HG03045 (cell line): Measurements from ENCODE around the gene CASS4.

Source experiments
- ATAC-seq: cut with Tn5 transposase; IDR thresholded peaks from one replicate; pipeline ENCODE4 v1.9.1; 2021; ENCODE audit warnings: mild to moderate bottlenecking, moderate library complexity; ENCODE audit not compliant: unreplicated experiment

The CASS4 gene

DNA sequence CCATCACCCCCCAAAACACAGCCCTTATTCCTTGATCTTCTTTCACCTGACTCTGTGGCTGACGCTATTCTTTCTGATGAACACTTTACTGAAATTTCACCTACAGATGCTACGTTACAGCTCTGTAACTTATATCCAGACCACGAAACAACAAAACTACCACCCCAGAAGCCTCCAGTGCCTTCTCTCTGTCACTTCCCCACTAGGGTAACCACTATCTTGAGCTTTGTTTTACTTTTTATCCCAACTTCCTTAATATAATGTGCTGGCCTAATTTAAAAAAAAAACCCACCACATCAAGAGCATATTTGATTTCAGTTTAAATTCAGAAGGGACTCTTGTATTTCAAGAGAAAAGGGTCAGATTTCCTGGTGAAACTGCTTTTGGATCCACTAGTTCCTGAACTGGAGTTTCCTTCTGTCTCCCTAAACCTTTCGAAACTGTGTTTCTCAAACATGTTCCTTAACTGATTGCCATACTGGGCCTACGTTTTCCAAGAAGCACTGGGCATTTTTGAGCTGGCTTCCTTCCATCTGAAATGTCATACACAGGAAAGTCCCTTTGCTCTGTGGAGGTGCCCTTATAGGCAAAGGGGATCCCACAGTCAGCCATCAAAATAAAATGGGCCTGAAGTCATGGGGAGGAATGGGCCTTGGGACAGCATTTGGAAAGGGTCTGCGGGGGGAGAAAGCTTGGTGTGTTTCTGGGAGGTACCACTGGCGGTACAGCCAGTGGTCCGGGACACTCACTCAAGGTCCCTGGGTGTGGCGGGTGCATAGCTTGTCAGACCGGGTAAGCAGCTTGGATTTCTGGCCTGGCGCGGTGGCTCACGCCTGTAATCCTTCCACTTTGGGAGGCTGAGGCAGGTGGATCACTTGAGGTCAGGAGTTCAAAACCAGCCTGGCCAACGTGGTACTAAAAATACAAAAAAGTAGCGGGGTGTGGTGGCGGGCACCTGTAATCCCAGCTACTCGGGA, 30.6 kb downstream of the CASS4 start:
- no peak for ATAC-seq

DNA sequence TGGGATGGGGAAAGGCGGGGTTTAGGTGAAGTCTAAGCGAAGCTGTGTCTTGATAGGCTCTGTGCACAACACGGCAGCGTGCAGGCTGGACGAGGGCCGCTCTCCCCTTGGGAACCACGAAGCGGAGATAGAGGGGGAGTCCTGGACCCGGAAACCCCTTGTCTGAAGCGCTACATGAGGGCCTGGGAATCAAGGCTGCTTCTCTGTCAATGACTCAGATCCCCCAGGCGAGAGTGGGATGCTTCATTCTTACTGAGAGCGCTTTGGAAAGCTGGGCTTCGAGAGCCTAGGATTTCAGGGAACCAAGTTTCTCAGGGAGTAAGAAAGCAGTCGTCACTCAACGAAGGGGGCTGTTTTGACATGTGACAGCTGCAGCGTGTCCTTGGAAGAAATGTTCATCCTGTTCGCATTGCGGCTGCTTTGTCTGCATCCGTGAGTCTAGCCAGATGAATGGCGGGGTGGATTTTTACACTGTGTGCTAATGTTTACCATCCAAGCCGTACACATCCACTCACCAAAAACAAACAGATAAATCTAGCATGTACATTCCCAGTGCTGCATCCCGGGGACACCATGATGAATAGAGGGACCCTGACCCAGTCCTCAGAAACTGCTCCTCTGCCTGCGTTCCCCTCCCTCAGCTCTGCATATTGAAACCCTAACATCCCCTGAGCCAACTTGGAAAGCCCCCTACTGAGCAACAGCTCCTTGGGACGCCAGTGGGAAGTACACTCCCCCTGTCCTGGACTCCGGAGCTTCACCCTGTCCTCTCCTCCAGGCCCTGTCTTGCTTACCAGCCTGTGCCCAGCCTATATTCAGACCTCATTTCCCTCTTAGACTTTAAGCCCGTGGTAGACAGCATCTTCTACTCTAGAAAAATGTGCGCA, 31.8 kb downstream of the CASS4 start:
- no peak for ATAC-seq

GRCh38 chr20:56445130-56445529, 33.1 kb downstream of the CASS4 start:
- no peak for ATAC-seq

DNA sequence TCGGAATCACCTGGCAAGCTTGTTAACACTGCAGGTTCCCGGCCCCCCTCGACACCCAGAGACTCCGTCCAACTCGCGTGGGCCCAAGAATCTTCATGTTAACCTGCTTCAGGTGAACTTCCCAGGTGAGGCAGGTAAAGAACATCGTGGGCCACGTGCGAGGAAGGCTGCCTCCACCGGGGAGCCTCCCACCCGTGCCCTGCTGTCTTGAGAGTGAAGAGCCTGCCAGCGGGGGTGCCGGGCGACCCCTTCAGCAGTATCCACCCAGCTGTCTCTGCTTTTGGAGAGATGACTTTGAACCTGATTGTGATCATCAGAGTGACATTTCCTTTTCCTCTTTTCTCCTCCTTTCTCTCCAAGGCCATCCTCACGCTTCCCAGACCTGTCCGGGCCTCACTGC, 33.5 kb downstream of the CASS4 start:
- ATAC-seq: no peak

DNA sequence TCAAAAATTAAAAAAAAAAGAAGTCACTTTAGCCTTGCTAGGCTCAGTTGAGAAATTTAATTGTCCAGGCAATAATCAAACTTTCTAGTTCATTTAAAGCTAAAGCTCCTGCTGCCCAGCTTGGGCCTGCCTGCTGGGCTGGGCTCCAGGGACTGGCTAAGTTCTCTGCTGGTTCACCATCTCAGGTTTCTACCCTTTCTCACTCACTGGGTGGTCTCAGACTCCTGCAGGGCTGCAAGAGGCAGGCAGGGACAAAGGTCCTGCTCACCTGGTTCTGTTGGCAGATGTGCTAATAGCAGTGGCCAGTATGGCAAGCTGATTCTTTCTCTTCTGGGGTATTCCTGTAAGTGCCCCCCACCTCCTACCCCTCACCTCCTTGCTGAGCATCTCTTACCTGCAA, 35.2 kb downstream of the CASS4 start:
- no peak for ATAC-seq

GRCh38 chr20:56449459-56449858, 37.4 kb downstream of the CASS4 start:
- ATAC-seq: no peak

DNA sequence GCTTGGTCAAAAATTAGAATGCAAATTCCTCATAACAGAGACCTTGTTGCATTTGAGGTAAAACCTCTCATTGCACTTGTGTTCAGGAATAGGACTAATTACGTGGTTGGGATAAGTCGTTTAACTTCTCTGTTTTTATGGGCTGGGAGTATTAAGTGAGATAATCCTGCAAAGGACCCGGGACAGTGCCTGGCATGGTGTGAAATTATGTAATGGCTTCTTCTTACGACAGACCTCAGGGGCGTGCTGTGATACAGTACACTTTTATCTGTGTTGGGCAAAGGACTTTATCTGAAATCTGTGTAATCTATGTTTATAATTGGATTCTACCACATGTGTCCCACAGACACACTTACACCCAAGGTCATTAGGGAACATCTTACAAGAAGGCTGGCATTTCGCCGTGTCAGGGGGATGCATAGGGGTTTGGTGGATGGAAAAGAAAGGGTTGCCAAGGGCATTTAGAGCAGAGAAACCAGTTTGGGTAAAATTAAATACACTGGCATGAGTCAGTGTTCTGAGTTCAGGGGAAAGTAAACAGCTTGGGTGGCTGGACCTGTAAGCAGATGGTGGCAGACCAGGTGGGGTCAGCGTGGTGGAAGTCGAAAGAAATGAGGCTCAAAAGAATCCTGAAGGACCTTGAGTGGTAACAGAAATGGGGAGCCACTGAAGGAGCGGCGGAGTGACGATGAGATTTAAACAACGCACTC, 39.2 kb downstream of the CASS4 start:
- no peak for ATAC-seq

DNA sequence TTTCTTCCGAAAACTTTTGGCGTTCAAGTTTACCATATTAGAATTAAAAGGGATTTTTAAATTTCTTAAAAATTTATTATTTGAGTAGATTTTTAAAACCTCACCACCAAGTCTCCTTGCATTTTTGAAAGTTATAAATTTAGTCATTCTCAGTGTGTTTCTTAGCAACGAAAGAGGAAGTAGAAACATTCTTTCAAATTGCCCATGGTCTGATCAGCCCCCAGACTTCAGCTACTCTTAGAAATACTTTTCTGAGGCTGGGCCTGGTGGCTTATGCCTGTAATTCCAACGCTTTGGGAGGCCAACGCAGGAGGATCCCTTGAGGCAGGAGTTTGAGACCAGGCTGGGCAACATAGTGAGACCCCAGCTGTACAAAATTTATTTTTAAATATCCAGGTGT, 41.3 kb downstream of the CASS4 start:
- ATAC-seq: peak; percentile 57

GRCh38 chr20:56454754-56455153, 42.7 kb downstream of the CASS4 start:
- ATAC-seq: no peak

- ATAC-seq: no peak
Measured at GRCh38 chr20:56458206-56458821, 46.3 kb downstream of the CASS4 start.

DNA sequence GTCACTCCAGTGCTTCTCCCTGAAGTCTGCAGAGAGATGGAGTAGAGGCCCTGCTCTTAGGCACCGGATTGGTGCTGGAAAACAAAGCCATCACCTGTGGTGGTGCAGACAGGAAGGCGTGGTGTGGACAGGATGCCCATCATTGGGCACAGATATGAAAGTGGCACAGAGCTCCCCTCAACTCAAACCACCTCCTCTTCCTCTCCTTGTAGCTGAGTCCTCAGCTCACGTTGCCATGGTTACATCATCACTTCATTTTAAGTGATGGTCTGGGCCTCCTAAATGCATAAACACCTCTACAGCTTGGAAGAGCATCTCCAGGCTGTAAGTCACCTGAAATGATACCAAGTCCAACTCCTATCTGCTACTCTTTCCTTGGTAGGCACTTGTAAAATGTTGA, 48.4 kb downstream of the CASS4 start:
- no peak for ATAC-seq

DNA sequence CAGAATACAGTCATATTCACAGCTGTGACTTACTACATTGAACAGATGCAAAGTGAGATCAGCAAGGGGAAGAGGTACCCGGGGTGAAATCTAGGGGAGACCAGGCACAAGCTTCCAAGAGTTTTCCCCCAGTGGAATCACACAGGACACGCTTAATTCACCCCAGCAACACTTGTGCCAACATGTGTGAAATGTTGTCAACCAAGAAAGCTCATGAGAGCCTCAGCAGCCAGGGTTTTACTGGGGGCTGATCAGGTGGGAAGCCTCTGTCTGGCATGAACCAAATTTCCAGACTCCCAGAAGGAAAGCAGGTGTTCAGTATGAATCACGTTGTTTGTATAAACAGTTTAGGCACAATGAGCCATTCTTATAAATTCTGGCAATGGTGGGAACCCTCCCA, 49.5 kb downstream of the CASS4 start:
- ATAC-seq: no peak

DNA sequence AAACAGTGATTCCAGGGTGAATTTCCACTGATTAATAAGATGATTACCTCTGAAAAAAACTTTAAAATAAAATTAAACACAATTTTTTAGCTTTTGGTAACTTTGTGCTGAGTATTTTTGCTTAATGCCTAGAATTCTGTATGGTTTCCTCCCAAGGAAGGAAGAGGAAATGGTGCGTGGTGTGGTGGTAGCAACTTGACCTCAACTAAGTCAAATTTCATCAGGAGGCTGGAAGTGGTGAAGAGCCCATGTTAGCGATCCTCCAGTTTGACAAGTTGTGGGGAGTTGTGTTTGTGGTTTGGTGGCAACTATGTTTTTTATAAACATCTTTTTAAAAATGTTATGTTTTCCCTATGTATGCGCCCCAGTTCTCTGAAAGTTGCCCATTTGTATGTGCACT, 51.4 kb downstream of the CASS4 start:
- ATAC-seq: no peak

DNA sequence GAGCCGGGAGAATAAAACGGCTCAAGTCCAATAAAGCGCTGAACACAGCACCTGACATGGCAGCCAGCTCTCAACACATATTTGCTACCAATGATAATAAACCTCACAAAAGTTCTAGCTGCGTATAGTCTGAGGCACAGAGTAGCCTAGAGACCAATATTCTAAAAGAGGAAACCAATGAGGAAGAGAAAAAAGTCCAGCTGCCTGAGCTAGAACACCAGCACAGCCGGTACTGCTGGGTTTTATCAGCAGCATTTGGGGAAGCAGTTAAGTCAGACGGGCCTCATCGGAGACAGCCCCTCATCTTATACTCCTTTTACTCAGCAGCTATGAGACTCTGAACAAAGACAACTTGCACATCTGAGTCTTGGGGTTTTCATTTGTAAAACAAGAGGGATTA, 53.9 kb downstream of the CASS4 start:
- no peak for ATAC-seq

GRCh38 chr20:56467968-56468315, 55.9 kb downstream of the CASS4 start:
- peak; percentile 1 for ATAC-seq

DNA sequence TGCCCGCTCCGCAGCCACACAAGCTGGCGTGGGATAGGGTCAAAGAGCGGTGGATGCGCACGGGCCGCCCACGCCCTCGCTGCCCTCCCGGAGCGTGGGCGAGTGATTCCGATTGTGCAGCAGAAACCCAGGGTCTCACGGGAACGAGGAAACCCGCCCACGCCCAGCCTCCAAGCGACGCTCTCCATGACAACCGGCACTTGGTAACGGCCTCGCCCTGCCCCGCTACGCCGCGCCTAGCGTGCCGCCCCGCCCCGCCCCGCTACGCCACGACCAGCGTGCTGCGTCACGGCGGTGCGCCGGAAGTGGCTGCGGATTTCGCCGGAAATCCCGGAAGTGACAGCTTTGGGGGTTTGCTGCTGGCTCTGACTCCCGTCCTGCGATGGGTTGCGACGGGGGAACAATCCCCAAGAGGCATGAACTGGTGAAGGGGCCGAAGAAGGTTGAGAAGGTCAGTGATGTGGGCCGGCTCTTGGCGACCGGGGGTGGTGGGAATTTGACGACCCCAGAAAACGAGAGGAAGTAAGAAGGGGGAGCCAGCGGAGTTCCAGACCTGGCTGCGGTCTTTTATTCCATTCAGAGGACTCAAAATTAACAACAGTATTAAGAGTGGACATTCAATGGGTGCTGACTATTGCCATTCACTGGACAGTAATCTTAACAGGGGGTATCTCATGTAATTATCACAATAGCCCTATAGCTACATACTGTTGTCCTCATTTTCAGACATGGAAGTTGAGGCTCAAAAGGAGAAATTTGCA, 56.4 kb downstream of the CASS4 start, which contains the start of gene RTF2:
TSS of gene RTF2 (plus strand) at position 312 of the 761 bp plus-strand sequence. CDS start at position 383, 71 bp downstream.
- ATAC-seq: peak; percentile 98

DNA sequence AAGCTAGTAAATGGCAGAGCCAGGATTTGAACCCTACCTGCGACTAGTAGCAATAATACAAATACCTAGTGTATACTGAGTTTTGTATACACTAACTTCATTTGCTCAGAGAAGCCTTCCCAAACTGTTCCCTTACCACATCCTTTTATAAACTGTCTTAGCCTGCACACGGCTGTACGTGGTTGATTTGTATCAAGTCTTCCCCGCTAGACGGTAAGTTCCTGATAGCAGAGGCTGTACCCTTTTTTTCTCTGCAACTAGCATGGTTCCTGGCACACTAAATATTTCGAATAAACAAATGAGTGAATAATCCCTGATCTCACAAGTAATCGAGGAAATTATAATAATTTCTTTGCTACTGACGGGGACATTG, 57.0 kb downstream of the CASS4 start:
- ATAC-seq: no peak

DNA sequence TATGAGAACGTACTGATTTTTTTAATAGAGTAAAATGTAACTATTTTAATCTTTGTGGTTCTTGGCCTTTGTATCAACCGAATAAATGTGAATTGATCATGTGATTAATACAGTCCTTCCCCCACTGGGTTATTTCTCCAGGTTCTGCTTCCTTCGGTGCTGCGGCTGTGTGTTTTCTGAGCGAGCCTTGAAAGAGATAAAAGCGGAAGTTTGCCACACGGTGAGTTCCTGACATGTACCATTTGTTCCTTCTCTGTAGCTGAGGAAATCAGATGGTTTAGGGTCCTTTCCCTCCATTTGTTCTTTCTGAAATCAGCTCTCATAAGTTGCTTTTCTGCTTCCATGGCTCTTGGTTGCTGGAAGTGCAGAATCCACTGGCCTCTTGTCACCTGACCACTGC, 71.9 kb downstream of the CASS4 start:
- no peak for ATAC-seq

- ATAC-seq: no peak
Measured at GRCh38 chr20:56487216-56487615, 75.2 kb downstream of the CASS4 start.

DNA sequence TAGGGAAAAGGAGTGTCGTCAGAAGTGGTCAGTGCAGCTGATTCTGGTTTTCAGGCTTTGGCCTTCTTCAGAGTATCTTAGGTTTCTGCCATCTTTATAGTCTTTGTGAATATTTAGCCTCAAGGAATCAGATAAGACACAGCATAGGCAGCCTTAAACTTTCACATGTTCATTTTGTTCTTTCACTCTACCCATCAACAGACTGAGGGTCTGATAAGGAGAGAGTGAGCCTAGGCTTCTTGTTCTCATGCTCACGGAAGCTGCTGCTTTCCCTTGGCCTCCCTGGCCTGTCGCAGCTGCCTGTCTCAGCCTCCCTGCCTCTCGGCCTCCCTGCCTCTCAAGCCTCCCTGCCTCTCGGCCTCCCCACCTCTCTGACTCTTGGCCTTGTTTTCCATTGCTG, 76.5 kb downstream of the CASS4 start:
- ATAC-seq: no peak
